PC-3 (cell line): Measurements from ENCODE around the gene FOXN3. TPM values are rescaled to one million over a fixed set of nuclear protein-coding genes. Genes with fewer than 3 reads are reported as not detected.

Source experiments
- ATAC-seq: fragments of 200-7000 bp; cut with Tn5 transposase; 2 replicates; pipeline ENCODE4 v1.9.1; 2020; ENCODE audit warnings: mild to moderate bottlenecking, moderate library complexity
- BruUV-seq: library from RNA; stranded (reverse); fragments of 400-500 nt; replicated peaks from 2 replicates; lab custom pipeline; 2021; lab: Mats Ljungman, UMichigan
- CTCF ChIA-PET: fragments of 300-600 bp; sonication (Branson Sonifier 250); formaldehyde crosslinking; loops from one replicate; lab custom pipeline; 2022; ENCODE audit warnings: antibody characterized with exemption; lab: Charles Lee
- POLR2A ChIA-PET: fragments of 300-600 bp; sonication (Branson Sonifier 250); formaldehyde crosslinking; loops from one replicate; lab custom pipeline; 2022; ENCODE audit warnings: antibody characterized with exemption; ENCODE audit not compliant: unreplicated experiment; lab: Charles Lee
- DNase-seq: peaks from one replicate; pipeline ENCODE4 v3.0.0-alpha.2; 2015
- H2AFZ ChIP-seq: fragments of 300-600 bp; sonication (generic); 2 replicates; pipeline ENCODE4 v1.6.0; 2016; ENCODE audit warnings: antibody characterized with exemption, low read length
- H3F3A ChIP-seq: fragments of 300-600 bp; sonication (generic); one replicate; pipeline ENCODE4 v1.6.0; 2017; ENCODE audit warnings: antibody characterized with exemption, low read length, control low read depth, mild to moderate bottlenecking; ENCODE audit not compliant: unreplicated experiment
- H3K27ac ChIP-seq: fragments of 300-600 bp; sonication (generic); 2 replicates; pipeline ENCODE4 v1.5.1; 2016; ENCODE audit warnings: mild to moderate bottlenecking, low read length
- H3K27me3 ChIP-seq: fragments of 300-600 bp; sonication (generic); 2 replicates; pipeline ENCODE4 v1.6.1; 2016; ENCODE audit warnings: low read length, mixed read lengths
- H3K36me3 ChIP-seq: fragments of 300-600 bp; sonication (generic); 2 replicates; pipeline ENCODE4 v1.6.1; 2016; ENCODE audit warnings: low read depth, mixed run types, low read length, mixed read lengths
- H3K4me1 ChIP-seq: fragments of 300-600 bp; sonication (generic); 2 replicates; pipeline ENCODE4 v1.5.1; 2016; ENCODE audit warnings: low read length; ENCODE audit not compliant: insufficient read depth
- H3K4me2 ChIP-seq: fragments of 300-600 bp; sonication (generic); 2 replicates; pipeline ENCODE4 v1.6.0; 2016; ENCODE audit warnings: low read length
- H3K4me3 ChIP-seq: fragments of 300-600 bp; sonication (generic); 2 replicates; pipeline ENCODE4 v1.5.1; 2016; ENCODE audit warnings: mild to moderate bottlenecking, low read length, mixed read lengths
- H3K79me2 ChIP-seq: fragments of 300-600 bp; sonication (generic); 2 replicates; pipeline ENCODE4 v1.6.1; 2017; ENCODE audit warnings: low read length, mixed read lengths
- H3K9ac ChIP-seq: fragments of 300-600 bp; sonication (generic); 2 replicates; pipeline ENCODE4 v1.6.0; 2016; ENCODE audit warnings: mild to moderate bottlenecking, low read length
- H3K9me2 ChIP-seq: fragments of 300-600 bp; sonication (generic); replicated peaks from 2 replicates; pipeline ENCODE4 v1.6.1; 2016; ENCODE audit warnings: mixed run types, low read length, mixed read lengths
- H3K9me3 ChIP-seq: fragments of 300-600 bp; sonication (generic); 2 replicates; pipeline ENCODE4 v1.6.1; 2016; ENCODE audit warnings: low read length, mixed read lengths
- H4K20me1 ChIP-seq: fragments of 300-600 bp; sonication (generic); 2 replicates; pipeline ENCODE4 v1.6.1; 2016; ENCODE audit warnings: low read length, mixed read lengths
- CTCF ChIP-seq: fragments of 300-600 bp; sonication (generic); conservative IDR thresholded peaks from 2 replicates; pipeline ENCODE4 v1.5.1; 2017; ENCODE audit warnings: antibody characterized with exemption, low read depth, mild to moderate bottlenecking, low read length
- EZH2 ChIP-seq: fragments of 300-600 bp; sonication (generic); IDR thresholded peaks from one replicate; pipeline ENCODE4 v1.6.1; 2017; ENCODE audit warnings: antibody characterized with exemption, mild to moderate bottlenecking, low read length; ENCODE audit not compliant: unreplicated experiment
- EZH2phosphoT487 ChIP-seq: fragments of 300-600 bp; sonication (generic); IDR thresholded peaks from 2 replicates; pipeline ENCODE4 v1.6.1; 2018; ENCODE audit warnings: mild to moderate bottlenecking, antibody characterized with exemption, low read length, borderline replicate concordance
- intact Hi-C: fragments of 100-400 bp; cut with micrococcal nuclease; formaldehyde crosslinking; loops from 2 replicates; pipeline ENCODE4 v1.9.0; 2023
- total RNA-seq: library from RNA; depleted of rRNA; stranded (reverse); fragments of >200 nt; gene quantifications from 2 replicates; pipeline ENCODE4 v1.2.3, GENCODE V29; 2014

The FOXN3 gene
- total RNA-seq, 1 experiment from 2014 or later = 13.3 TPM

- H3K36me3 ChIP-seq = no peaks in the 10 kb centered on the region
- peaks cover 5% of the 10 kb centered on the region; the same call in 1 of the 2 replicates for H3K4me1 ChIP-seq
- H3F3A ChIP-seq = no peaks in the 10 kb centered on the region
- ChIA-PET CTCF (no interaction called here), POLR2A (no interaction called here)
- DNase-seq (no peak), ATAC-seq (peak; percentile 42)
- no peaks in the 10 kb centered on the region for H3K79me2 ChIP-seq
- no peak overlapping the region for H3K9ac ChIP-seq
- H4K20me1 ChIP-seq = no peaks in the 10 kb centered on the region
- intact Hi-C loops = no loop called here
- TF ChIP-seq EZH2phosphoT487 = no peak
- no peak for TF ChIP-seq CTCF
- TF ChIP-seq EZH2 = no peak
- no peak overlapping the region for H3K4me3 ChIP-seq
- H3K27me3 ChIP-seq = no peaks in the 10 kb centered on the region
- H2AFZ ChIP-seq = peak overlapping the region; percentile 46; the same call in 1 of the 2 replicates
- peak overlapping the region; percentile 13; the same call in 1 of the 2 replicates for H3K27ac ChIP-seq
- no peaks in the 10 kb centered on the region for H3K9me2 ChIP-seq
- no peaks in the 10 kb centered on the region for H3K9me3 ChIP-seq
- no TSS peak for BruUV-seq
- peak overlapping the region; percentile 11; the same call in 1 of the 2 replicates for H3K4me2 ChIP-seq
Observed at GRCh38 chr14:89351516-89352404, 65.3 kb downstream of the FOXN3 start.

GRCh38 chr14:89351221-89351515 is 65.9 kb downstream of the FOXN3 start:
- ATAC-seq = no peak
- Histone ChIP-seq H3K9me2 (no peaks in the 10 kb centered on the region), H4K20me1 (no peaks in the 10 kb centered on the region), H3K4me2 (peak overlapping the region; percentile 11; the same call in 1 of the 2 replicates), H3K36me3 (no peaks in the 10 kb centered on the region), H3K4me1 (peaks cover 5% of the 10 kb centered on the region; the same call in 1 of the 2 replicates), H3K4me3 (no peak overlapping the region), H3K27me3 (no peaks in the 10 kb centered on the region), H3K27ac (0 out of 2 replicates have a peak overlapping the region, but pooled peaks have one; percentile 13), H3K9me3 (no peaks in the 10 kb centered on the region), H2AFZ (peak overlapping the region; percentile 46; the same call in 1 of the 2 replicates), H3K9ac (no peak overlapping the region), H3F3A (no peaks in the 10 kb centered on the region), H3K79me2 (no peaks in the 10 kb centered on the region)
- no TSS peak for BruUV-seq
- ChIA-PET CTCF (no interaction called here), POLR2A (no interaction called here)
- no peak for TF ChIP-seq CTCF
- no peak for TF ChIP-seq EZH2
- no peak for TF ChIP-seq EZH2phosphoT487
- DNase-seq = no peak
- intact Hi-C loops = no loop called here

GRCh38 chr14:89350152-89350551 is 66.9 kb downstream of the FOXN3 start:
- ChIA-PET POLR2A (no interaction called here), CTCF (no interaction called here)
- H3K9me2 ChIP-seq = no peaks in the 10 kb centered on the region
- ATAC-seq (no peak), DNase-seq (no peak)
- H3K4me2 ChIP-seq = no peak overlapping the region
- no peaks in the 10 kb centered on the region for H3K79me2 ChIP-seq
- H3K9me3 ChIP-seq = no peaks in the 10 kb centered on the region
- H3K27ac ChIP-seq = no peak overlapping the region
- BruUV-seq = no TSS peak
- no peaks in the 10 kb centered on the region for H3F3A ChIP-seq
- H3K4me1 ChIP-seq = peaks cover 5% of the 10 kb centered on the region; the same call in 1 of the 2 replicates
- no peak for TF ChIP-seq EZH2
- TF ChIP-seq CTCF = no peak
- TF ChIP-seq EZH2phosphoT487 = no peak
- no peak overlapping the region for H3K4me3 ChIP-seq
- no peaks in the 10 kb centered on the region for H3K36me3 ChIP-seq
- H4K20me1 ChIP-seq = no peaks in the 10 kb centered on the region
- H3K27me3 ChIP-seq = no peaks in the 10 kb centered on the region
- no peak overlapping the region for H3K9ac ChIP-seq
- no peak overlapping the region for H2AFZ ChIP-seq
- intact Hi-C loops = no loop called here
